Measurements from ENCODE around the gene IGFL1.

DNA sequence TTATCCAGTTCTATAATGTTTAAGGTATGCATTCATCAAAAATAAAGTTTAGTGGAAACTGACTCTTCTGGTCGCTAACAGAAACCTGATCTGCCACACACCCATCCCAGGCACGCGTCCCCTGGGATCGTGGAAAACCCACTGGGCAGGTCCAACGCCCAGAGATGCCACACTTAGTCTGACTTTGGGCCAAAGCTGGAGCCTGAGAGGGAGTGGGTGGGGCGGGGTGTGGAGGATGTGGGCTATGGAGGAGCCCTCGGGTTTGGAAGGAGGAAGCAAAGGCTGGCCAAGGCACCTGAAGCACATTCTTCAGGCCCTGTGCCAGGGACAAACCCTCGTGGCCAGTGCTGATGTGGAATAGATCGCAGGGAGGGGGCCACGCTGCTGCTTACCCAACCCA lies 2.5 kb downstream of the IGFL1 start:
- TF ChIP-seq CTCF (IDR thresholded peaks at IDR 0.05) (no peak), ZFX (IDR thresholded peaks at IDR 0.05; ENCODE audit: borderline replicate concordance) (no peak)
